ENCODE results near the gene TCEA2.
"Not testable (repeated sequence)": the region's sequence is repeated elsewhere in the genome, so short reads cannot be mapped to it uniquely, and the experiment has no call there.

The TCEA2 gene

DNA sequence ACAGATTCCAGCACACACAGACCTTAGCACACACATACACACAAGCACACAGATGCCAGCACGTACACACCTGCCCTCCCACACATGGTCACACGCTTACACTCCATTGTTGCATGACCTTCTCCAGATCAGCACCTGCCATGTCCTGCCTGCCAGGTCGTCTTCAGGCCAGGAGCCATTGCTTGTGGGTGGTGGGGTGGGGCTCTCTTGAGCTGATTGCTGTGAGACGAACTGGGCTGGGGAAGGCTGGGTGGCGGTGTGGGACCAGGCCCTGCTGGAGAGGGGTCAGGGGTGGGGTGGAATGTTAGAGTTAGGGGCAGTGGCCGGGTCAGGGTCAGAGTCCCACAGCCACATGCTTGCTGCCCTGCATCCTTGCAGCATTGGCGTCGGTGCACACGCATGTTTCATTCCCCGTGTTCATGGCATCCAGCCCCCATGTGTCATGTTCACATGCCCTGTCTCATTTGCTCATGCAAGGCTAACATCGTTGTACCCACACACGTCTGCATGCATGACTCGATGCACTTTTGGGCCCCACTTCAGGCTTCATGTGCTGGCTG, 50.9 kb downstream of the TCEA2 start:
- DNase-seq (ENCODE audit: low spot score): no peak
- TF ChIP-seq, protein P1, sequence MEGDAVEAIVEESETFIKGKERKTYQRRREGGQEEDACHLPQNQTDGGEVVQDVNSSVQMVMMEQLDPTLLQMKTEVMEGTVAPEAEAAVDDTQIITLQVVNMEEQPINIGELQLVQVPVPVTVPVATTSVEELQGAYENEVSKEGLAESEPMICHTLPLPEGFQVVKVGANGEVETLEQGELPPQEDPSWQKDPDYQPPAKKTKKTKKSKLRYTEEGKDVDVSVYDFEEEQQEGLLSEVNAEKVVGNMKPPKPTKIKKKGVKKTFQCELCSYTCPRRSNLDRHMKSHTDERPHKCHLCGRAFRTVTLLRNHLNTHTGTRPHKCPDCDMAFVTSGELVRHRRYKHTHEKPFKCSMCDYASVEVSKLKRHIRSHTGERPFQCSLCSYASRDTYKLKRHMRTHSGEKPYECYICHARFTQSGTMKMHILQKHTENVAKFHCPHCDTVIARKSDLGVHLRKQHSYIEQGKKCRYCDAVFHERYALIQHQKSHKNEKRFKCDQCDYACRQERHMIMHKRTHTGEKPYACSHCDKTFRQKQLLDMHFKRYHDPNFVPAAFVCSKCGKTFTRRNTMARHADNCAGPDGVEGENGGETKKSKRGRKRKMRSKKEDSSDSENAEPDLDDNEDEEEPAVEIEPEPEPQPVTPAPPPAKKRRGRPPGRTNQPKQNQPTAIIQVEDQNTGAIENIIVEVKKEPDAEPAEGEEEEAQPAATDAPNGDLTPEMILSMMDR (IDR thresholded peaks at IDR 0.05; ENCODE audit: extremely low read depth, missing control alignments): no peak

DNA sequence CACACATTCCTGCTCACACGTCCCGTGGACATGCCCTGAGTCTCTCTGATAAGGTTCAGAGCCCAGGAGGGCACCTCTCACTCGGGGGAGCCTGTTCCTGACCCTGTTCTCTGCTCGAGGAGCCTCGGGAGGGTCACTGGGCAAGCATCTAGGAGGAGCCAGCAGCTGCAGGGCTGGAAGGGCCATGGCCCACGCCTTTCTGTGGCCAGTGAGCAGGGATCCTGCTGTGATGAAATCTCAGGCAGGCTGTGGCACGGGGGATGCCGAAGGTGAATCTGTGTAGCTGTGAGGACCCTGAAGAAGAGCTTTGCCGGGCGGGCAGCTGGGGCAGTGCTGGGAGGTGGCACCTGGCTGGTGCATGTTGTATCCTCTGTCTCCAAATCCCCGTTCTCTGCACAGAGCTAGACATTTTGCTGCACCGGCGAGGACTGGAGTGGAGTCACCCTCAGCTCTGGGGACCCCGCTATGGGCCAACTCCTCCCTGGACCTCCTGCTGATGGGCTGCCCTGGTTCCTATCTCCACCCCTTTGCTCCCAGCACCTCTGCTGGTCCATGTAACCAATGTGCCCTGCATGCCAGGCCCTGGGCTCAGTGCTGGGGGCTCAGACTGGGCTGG, 51.5 kb downstream of the TCEA2 start:
- TF ChIP-seq, protein P1 (IDR thresholded peaks at IDR 0.05; ENCODE audit: extremely low read depth, missing control alignments): no peak
- DNase-seq (ENCODE audit: low spot score): no peak

DNA sequence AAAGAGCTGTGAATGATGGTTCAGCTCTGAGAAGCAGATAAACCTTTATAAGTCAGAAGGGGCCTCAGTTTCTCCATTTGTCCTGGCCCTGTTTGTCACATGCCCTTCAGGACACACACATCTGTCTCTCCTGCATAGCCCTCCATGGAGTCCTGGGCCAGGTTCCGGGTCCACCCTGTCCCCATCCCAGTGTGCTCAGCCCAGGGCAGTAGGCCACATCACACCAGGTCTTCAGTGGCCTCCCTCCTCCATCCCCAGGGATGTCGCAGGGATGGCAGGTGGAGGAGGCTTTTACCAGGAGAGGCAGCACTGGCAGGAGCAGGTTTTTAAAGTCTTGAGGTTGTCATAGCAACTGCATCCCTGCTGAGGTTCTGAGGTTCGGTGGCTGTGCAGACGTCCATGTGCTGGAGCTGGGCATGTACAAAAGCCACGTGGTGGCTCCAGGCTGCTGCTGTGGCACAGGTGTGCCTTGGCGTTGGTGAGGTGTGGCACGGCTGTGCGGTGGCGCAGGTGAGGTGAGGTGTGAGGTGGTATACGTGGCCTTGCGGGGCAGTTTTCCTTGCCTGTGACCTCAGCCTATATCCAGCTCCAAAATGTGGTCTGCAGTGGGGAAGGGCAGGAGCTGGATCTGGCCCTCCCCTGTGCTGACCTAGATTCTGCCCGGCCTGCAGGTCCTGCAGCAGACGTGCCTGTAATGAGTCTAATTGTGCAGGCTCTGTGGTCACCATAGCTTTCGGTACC, 52.3 kb downstream of the TCEA2 start:
- no peak for DNase-seq (ENCODE audit: low spot score)
- TF ChIP-seq, protein P1 (IDR thresholded peaks at IDR 0.05; ENCODE audit: extremely low read depth, missing control alignments): no peak

DNA sequence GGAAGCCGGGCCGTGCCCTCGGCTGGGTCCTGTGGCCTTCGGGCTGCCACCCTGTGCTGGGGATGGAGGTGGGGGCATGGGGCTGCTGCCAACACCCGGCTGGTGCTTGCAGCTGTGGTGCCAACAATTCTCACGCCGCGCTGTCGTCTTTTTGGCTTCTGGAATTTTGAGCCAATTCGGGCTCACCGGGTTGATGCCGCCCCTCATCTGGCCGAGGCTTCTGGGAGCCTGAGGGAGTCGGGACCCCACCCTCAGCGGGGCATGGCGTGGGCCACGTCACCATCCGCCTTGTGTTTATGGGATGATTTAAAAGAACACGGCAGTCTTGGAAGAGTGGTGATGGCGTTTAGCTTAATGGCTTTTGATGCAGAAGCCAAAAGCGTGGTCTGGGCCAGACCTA, 53.0 kb downstream of the TCEA2 start:
- TF ChIP-seq, protein P1 (IDR thresholded peaks at IDR 0.05; ENCODE audit: extremely low read depth, missing control alignments): no peak
- no peak for DNase-seq (ENCODE audit: low spot score)

DNA sequence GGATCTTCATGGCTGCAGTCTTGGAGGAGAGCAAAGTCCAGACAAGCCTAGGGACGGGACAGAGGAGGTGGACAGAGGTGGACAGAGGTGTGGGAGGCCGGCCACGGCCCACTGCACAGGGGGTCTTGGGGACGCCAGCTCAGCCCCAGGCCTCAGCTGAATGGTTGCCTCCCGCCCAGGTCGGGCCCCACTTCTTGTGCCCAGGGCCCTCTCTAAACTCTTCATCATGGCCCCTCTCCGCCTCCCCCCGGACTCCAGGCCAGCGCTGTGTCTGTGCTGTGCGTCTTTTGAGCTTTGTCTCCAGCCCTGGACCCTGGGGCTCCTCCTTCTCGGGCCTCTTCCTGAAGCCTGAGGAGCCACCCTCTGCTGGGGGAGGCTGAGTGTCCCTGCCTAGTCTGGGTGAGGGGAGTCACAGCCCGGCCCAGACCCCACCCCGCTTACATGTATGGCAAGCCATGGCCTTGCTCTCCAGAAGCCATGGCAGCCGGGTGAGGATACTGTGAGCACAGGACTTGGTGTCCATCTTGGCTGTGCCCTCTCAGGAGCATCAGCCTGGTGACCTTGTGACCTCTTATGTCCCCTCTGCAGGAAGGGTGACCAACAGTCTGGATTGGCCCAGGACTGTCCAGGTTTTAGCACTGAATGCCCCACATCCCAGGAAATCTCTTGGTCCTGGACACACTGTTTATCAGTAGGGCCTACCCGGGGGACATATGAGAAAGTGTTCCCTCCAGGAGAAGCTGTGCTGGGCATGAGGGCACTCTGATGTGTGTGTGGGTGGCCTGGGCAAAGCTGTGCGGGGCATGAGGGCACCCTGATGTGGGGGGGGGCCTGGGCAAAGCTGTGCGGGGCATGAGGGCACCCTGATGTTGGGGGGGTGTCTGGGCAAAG, 53.8 kb downstream of the TCEA2 start:
- TF ChIP-seq, protein P1 (IDR thresholded peaks at IDR 0.05; ENCODE audit: extremely low read depth, missing control alignments): no peak
- no peak for DNase-seq (ENCODE audit: low spot score)

DNA sequence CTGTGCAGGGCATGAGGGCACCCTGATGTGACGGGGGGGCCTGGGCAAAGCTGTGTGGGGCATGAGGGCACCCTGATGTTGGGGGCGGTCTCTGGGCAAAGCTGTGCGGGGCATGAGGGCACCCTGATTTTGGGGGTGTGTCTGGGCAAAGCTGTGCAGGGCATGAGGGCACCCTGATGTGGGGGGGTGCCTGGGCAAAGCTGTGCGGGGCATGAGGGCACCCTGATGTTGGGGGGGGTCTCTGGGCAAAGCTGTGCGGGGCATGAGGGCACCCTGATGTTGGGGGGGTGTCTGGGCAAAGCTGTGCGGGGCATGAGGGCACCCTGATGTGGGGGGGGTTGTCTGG, 54.4 kb downstream of the TCEA2 start:
- DNase-seq (ENCODE audit: low spot score): not testable (repeated sequence)

DNA sequence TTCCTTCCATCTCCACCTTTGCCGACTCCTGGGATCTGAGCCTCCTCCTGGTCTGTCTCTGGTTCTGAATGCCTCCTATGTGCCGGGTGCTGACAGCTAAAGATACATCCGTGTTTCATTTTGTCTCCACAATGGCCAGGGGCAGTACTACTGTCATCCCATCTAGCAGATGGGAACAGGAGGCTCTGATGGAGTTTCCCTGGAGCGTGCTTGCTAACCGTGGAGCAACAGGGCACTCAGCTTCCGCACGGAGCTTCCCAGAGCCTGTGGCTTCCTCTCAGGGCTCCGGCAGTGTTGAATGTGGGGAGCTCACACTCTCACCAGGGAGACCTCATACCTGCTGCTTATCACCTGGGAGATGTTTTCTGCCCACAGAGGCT, 56.3 kb downstream of the TCEA2 start:
- no peak for DNase-seq (ENCODE audit: low spot score)
- TF ChIP-seq, protein P1 (IDR thresholded peaks at IDR 0.05; ENCODE audit: extremely low read depth, missing control alignments): no peak
